HepG2 (cell line): ENCODE data around the gene DAAM1. TPM values are rescaled to one million over a fixed set of nuclear protein-coding genes. Genes with fewer than 3 reads are reported as not detected.

Experiments used
- ATAC-seq: fragments of 200-7000 bp; cut with Tn5 transposase; 3 replicates; pipeline ENCODE4 v1.9.1; 2020; ENCODE audit warnings: mild to moderate bottlenecking, moderate library complexity
- BruUV-seq: library from RNA; stranded (reverse); fragments of 400-500 nt; replicated peaks from 2 replicates; lab custom pipeline; 2021; lab: Mats Ljungman, UMichigan
- CTCF ChIA-PET: fragments of 300-600 bp; formaldehyde crosslinking; extraction: SDS; loops from one replicate; lab custom pipeline; 2021; ENCODE audit warnings: low total read pairs, inconsistent platforms, low intra/inter-chr PET ratio; lab: Yijun Ruan, JAX
- POLR2A ChIA-PET: fragments of 350-600 bp; sonication (Branson Sonifier 250); formaldehyde crosslinking; loops from one replicate; lab custom pipeline; 2020; ENCODE audit warnings: antibody characterized with exemption, inconsistent platforms; lab: Yijun Ruan, JAX
- DNase-seq: peaks from one replicate; pipeline ENCODE4 v3.0.0-alpha.2; 2015; ENCODE audit warnings: low spot score
- FAIRE-seq: peaks from 3 replicates; lab custom pipeline; 2011; peaks lifted over from hg19 to GRCh38; lab: Jason Lieb, UNC
- H2AFZ ChIP-seq: one replicate; pipeline ENCODE4 v1.6.1; 2011; ENCODE audit warnings: low read length, inconsistent platforms
- H3K27ac ChIP-seq: fragments of 300-600 bp; 3 replicates; pipeline ENCODE4 v1.8.0; 2011; ENCODE audit warnings: mixed run types, mild to moderate bottlenecking, mixed read lengths, low read length, inconsistent platforms; ENCODE audit not compliant: insufficient read depth; ENCODE audit errors: extremely low read length
- H3K27me3 ChIP-seq, 2 experiments: fragments of 200-600 bp in 1 of 2; 2 replicates in 1 of 2; 3 replicates in 1 of 2; pipeline versions ENCODE4 v1.6.0 to v1.8.0; 2011; ENCODE audit warnings: low read length in 2 of 2, mild to moderate bottlenecking in 2 of 2, moderate library complexity in 2 of 2, inconsistent platforms in 1 of 2; ENCODE audit not compliant: insufficient read depth in 2 of 2, control insufficient read depth in 1 of 2
- H3K36me3 ChIP-seq, 2 experiments: fragments of 200-600 bp in 1 of 2; replicated peaks in 1 of 2; 2 replicates in 1 of 2; 3 replicates in 1 of 2; pipeline versions ENCODE4 v1.5.1 to v1.8.0; 2011; ENCODE audit warnings: low read length in 2 of 2, inconsistent platforms in 1 of 2; ENCODE audit not compliant: insufficient read depth in 2 of 2, control insufficient read depth in 1 of 2
- H3K4me1 ChIP-seq: 2 replicates; pipeline ENCODE4 v1.5.1; 2012; ENCODE audit warnings: low read length, inconsistent platforms; ENCODE audit not compliant: insufficient read depth
- H3K4me2 ChIP-seq: 2 replicates; pipeline ENCODE4 v1.6.0; 2011; ENCODE audit warnings: low read depth, low read length, inconsistent platforms
- H3K4me3 ChIP-seq, 3 experiments: fragments of 200-600 bp in 1 of 3; sonication (generic), shearing (Covaris generic) in 1 of 3; replicated peaks in 1 of 3; 2 replicates each; pipeline ENCODE4 v1.5.1; 2011 to 2016; ENCODE audit warnings: low read length in 3 of 3, inconsistent platforms in 2 of 3, low read depth in 2 of 3, mild to moderate bottlenecking in 2 of 3, control low read depth in 1 of 3, mixed read lengths in 1 of 3; ENCODE audit not compliant: insufficient read depth in 1 of 3
- H3K79me2 ChIP-seq: one replicate; pipeline ENCODE4 v1.6.1; 2011; ENCODE audit warnings: low read length, inconsistent platforms; ENCODE audit not compliant: insufficient read depth
- H3K9ac ChIP-seq: 2 replicates; pipeline ENCODE4 v1.6.0; 2011; ENCODE audit warnings: mild to moderate bottlenecking, low read depth, low read length, inconsistent platforms; ENCODE audit not compliant: insufficient read depth
- H3K9me3 ChIP-seq: 2 replicates; pipeline ENCODE4 v1.5.1; 2012; ENCODE audit warnings: mild to moderate bottlenecking, low read length
- H4K20me1 ChIP-seq: 2 replicates; pipeline ENCODE4 v1.6.0; 2011; ENCODE audit warnings: inconsistent platforms, mild to moderate bottlenecking, low read length, moderate library complexity; ENCODE audit not compliant: insufficient read depth
- ARHGAP35 ChIP-seq: sonication (generic); formaldehyde crosslinking; IDR thresholded peaks from 2 replicates; pipeline ENCODE4 v1.9.0; 2022; ENCODE audit warnings: mild to moderate bottlenecking, inconsistent platforms, moderate library complexity, missing genetic modification reagents, borderline replicate concordance
- HMGXB3 ChIP-seq: sonication (generic); formaldehyde crosslinking; IDR thresholded peaks from 2 replicates; pipeline ENCODE4 v1.4.0; 2020; ENCODE audit warnings: missing genetic modification reagents, borderline replicate concordance
- SUZ12 ChIP-seq: fragments of 150-350 bp; IDR thresholded peaks from 2 replicates; pipeline ENCODE4 v1.6.1; 2014; ENCODE audit warnings: low read depth, low read length
- U2AF2 ChIP-seq: fragments of 200-400 bp; formaldehyde crosslinking; IDR thresholded peaks from 2 replicates; pipeline ENCODE4 v1.6.1; 2017; ENCODE audit warnings: low read depth, mild to moderate bottlenecking, low read length
- ZMYM3 ChIP-seq: sonication (generic); formaldehyde crosslinking; IDR thresholded peaks from 2 replicates; pipeline ENCODE4 v1.5.1; 2020; ENCODE audit warnings: mild to moderate bottlenecking, missing genetic modification reagents
- ZNF280D ChIP-seq: sonication (generic); formaldehyde crosslinking; IDR thresholded peaks from 2 replicates; pipeline ENCODE4 v1.5.1; 2020; ENCODE audit warnings: mild to moderate bottlenecking, missing genetic modification reagents
- ZSCAN21 ChIP-seq: sonication (generic); formaldehyde crosslinking; IDR thresholded peaks from 2 replicates; pipeline ENCODE4 v1.8.0; 2022; ENCODE audit warnings: mild to moderate bottlenecking, missing genetic modification reagents, moderate library complexity, borderline replicate concordance
- in situ Hi-C: cut with HindIII; loops from 2 replicates; pipeline ENCODE4 v1.10.0; 2017; ENCODE audit warnings: low pct_unique_long_range_greater_than_20kb; ENCODE audit not compliant: extremely low pct_ligation_motif_present
- intact Hi-C: fragments of 100-400 bp; cut with micrococcal nuclease; formaldehyde crosslinking; loops from one replicate; pipeline ENCODE4 v1.10.0; 2022; ENCODE audit not compliant: unreplicated experiment
- polyA plus RNA-seq, 8 experiments: library from polyadenylated mRNA; depleted of rRNA in 3 of 8; stranded (reverse) in 7 of 8; unstranded in 1 of 8; fragments of >200 nt; fragmentation: Illumina TruSeq in 4 of 8; extraction: Trizol in 4 of 8; gene quantifications; 2 replicates each; pipeline versions ENCODE4 v1.2.1 to v1.2.3, GENCODE V29; 2011 to 2016; ENCODE audit warnings: low read depth in 4 of 8, missing spikeins in 1 of 8, mixed read lengths in 1 of 8; ENCODE audit not compliant: insufficient read depth in 1 of 8
- total RNA-seq, 5 experiments: library from RNA; depleted of rRNA; stranded (reverse); fragments of >200 nt; fragmentation: Illumina TruSeq; extraction: Trizol; gene quantifications; 2 replicates each; pipeline ENCODE4 v1.2.3, GENCODE V29; 2016; ENCODE audit warnings: low read depth in 1 of 5

The DAAM1 gene
- total and polyA plus RNA-seq, 2 of the 13 experiments (the other 11 are each of a cell fraction or from before 2014, with no cell fraction given) = 10.9 to 24.5 TPM

GRCh38 chr14:59239022-59239421 lies 50.6 kb downstream of the DAAM1 start:
- no peaks in the 10 kb centered on the region for H3K27me3 ChIP-seq
- no peak for ATAC-seq
- H2AFZ ChIP-seq = no peak overlapping the region
- TF ChIP-seq ZMYM3 (CRISPR knock-in tag) (no peak), ZSCAN21 (CRISPR knock-in tag) (no peak), ZNF280D (CRISPR knock-in tag) (no peak), ARHGAP35 (CRISPR knock-in tag) (no peak), HMGXB3 (CRISPR knock-in tag) (no peak), SUZ12 (no peak), U2AF2 (no peak)
- peaks cover 35% of the 10 kb centered on the region for H3K79me2 ChIP-seq
- POLR2A ChIA-PET = no interaction called here
- no peaks in the 10 kb centered on the region for H3K36me3 ChIP-seq
- in situ Hi-C loops = no loop called here
- no peaks in the 10 kb centered on the region for H3K9me3 ChIP-seq
- no peak overlapping the region for H3K4me3 ChIP-seq
- H3K9ac ChIP-seq = no peak overlapping the region
- no peak overlapping the region for H3K4me2 ChIP-seq
- DNase-seq = no peak
- no peak overlapping the region for H3K27ac ChIP-seq
- no TSS peak for BruUV-seq
- H3K4me1 ChIP-seq = peaks cover 28% of the 10 kb centered on the region
- H4K20me1 ChIP-seq = peaks cover 3% of the 10 kb centered on the region; the same call in 1 of the 2 replicates
- intact Hi-C loops = no loop called here
- CTCF ChIA-PET = no interaction called here
- no peak for FAIRE-seq
